Prostate gland (tissue), 2 donors: Measurements from ENCODE around the gene GPR3. TPM values are rescaled to one million over a fixed set of nuclear protein-coding genes. Genes with fewer than 3 reads are reported as not detected.

Experiments
- DNase-seq: peaks from one replicate; pipeline ENCODE4 v3.0.0-alpha.2; 2019; ENCODE audit warnings: low spot score
- H3K27ac ChIP-seq, 2 donors: fragments of 200-600 bp; sonication (generic); 2 replicates each; pipeline ENCODE4 v1.5.1; 2017 to 2019
- H3K27me3 ChIP-seq: fragments of 200-600 bp; sonication (generic); replicated peaks from 2 replicates; pipeline ENCODE4 v1.5.1; 2019; ENCODE audit not compliant: insufficient read depth
- H3K36me3 ChIP-seq, 2 donors: fragments of 200-600 bp; sonication (generic); 1 replicate in 1 of 2; 2 replicates in 1 of 2; pipeline versions ENCODE4 v1.5.1 to v1.8.1; 2017 to 2019
- H3K4me1 ChIP-seq: fragments of 200-600 bp; sonication (generic); replicated peaks from 2 replicates; pipeline ENCODE4 v1.5.1; 2019
- H3K4me3 ChIP-seq, 2 donors: fragments of 200-600 bp; sonication (generic); 2 replicates each; pipeline ENCODE4 v1.5.1; 2017 to 2019
- H3K9me3 ChIP-seq: fragments of 200-600 bp; sonication (generic); 2 replicates; pipeline ENCODE4 v1.5.1; 2017
- POLR2A ChIP-seq: fragments of 450-650 bp; IDR thresholded peaks from one replicate; pipeline ENCODE4 v1.6.1; 2016; ENCODE audit warnings: antibody characterized with exemption, mild to moderate bottlenecking
- POLR2AphosphoS5 ChIP-seq: sonication (generic); formaldehyde crosslinking; IDR thresholded peaks from one replicate; pipeline ENCODE4 v1.6.1; 2017; ENCODE audit warnings: antibody characterized with exemption
- WGBS: methylation state at CpG from one replicate; pipeline ENCODE4 v1.1.5; 2018; 5-methylcytosine and 5-hydroxymethylcytosine counted together
- intact Hi-C: fragments of 100-400 bp; cut with DNase I; formaldehyde crosslinking; loops from one replicate; pipeline ENCODE4 v1.14.2; 2022
- total RNA-seq, 2 donors: library from RNA; depleted of rRNA; stranded (reverse); fragments of >200 nt; gene quantifications; one replicate each; pipeline ENCODE4 v1.1.0, GENCODE V29; 2016
- TF ChIP-seq, protein P1 (sequence below), 4 experiments: fragments of 200-600 bp in 2 of 4; fragments of 450-650 bp in 2 of 4; sonication (generic) in 2 of 4; IDR thresholded peaks; 1 replicate in 3 of 4; 2 replicates in 1 of 4; pipeline ENCODE4 v1.5.1; 2016 to 2019; ENCODE audit warnings: antibody characterized with exemption in 4 of 4, mild to moderate bottlenecking in 2 of 4, moderate library complexity in 2 of 4

Gene GPR3
- total RNA-seq, 2 donors from 2014 or later = 0.14 to 0.57 TPM

DNA sequence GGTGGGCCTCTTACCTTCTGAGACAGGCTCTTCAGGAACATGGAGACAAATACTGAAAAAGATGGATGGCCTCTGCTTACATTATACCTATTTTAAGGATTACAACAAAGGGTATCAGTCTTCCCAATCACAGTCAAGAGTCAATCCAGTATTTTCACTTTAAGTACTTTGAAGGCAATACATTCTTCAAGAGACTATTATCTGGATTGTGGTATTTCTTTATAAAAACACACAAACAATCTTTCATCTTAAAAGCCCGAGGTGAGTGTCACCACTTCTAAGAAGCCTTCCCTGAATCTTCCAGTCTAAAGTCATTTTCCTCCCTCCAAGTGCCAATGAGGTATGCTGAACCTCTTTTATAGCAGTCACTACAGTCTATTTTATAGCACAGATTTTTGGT is 52.2 kb downstream of the GPR3 start:
- Histone ChIP-seq H3K9me3 (no peaks in the 10 kb centered on the region), H3K27ac (no peak overlapping the region), H3K4me1 (no peaks in the 10 kb centered on the region), H3K4me3 (no peak overlapping the region), H3K36me3 (no peaks in the 10 kb centered on the region), H3K27me3 (no peaks in the 10 kb centered on the region)
- TF ChIP-seq, protein P1, sequence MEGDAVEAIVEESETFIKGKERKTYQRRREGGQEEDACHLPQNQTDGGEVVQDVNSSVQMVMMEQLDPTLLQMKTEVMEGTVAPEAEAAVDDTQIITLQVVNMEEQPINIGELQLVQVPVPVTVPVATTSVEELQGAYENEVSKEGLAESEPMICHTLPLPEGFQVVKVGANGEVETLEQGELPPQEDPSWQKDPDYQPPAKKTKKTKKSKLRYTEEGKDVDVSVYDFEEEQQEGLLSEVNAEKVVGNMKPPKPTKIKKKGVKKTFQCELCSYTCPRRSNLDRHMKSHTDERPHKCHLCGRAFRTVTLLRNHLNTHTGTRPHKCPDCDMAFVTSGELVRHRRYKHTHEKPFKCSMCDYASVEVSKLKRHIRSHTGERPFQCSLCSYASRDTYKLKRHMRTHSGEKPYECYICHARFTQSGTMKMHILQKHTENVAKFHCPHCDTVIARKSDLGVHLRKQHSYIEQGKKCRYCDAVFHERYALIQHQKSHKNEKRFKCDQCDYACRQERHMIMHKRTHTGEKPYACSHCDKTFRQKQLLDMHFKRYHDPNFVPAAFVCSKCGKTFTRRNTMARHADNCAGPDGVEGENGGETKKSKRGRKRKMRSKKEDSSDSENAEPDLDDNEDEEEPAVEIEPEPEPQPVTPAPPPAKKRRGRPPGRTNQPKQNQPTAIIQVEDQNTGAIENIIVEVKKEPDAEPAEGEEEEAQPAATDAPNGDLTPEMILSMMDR (IDR thresholded peaks at IDR 0.05) = no peak
- TF ChIP-seq POLR2AphosphoS5 (no peak), POLR2A (no peak)
- 25% methylated on average over 1 of the region's 1 CpG for WGBS
- no peak for DNase-seq
- intact Hi-C loops = no loop called here

Other genes starting within 250 kb of the GPR3 start
- gene SLC9A1, start 237.5 kb upstream of the GPR3 start, total RNA-seq = 10 to 100 TPM; 22.9 to 30.4 TPM
- 10 to 100 TPM; 45.1 to 56.1 TPM for gene WDTC1, start 158.0 kb upstream of the GPR3 start, total RNA-seq
- gene TMEM222, start 70.5 kb upstream of the GPR3 start, total RNA-seq = 10 to 100 TPM; 49.6 to 59.5 TPM
- 100 to 1,000 TPM in 1 of 2 donors, 10 to 100 TPM in 1; 94.7 to 217 TPM for gene SYTL1, start 50.6 kb upstream of the GPR3 start, total RNA-seq
- 10 to 100 TPM; 38.6 to 60.7 TPM for gene MAP3K6, start 25.7 kb upstream of the GPR3 start, total RNA-seq
- 10 to 100 TPM in 1 of 2 donors, under 1 TPM in 1; 0.82 to 15.6 TPM for gene FCN3, start 17.8 kb upstream of the GPR3 start, total RNA-seq
- gene CD164L2, start 9.3 kb upstream of the GPR3 start, total RNA-seq = 1 to 10 TPM; 1.8 to 3.6 TPM
- gene WASF2, start 97.5 kb downstream of the GPR3 start, total RNA-seq = 10 to 100 TPM; 42.0 to 63.6 TPM
- 10 to 100 TPM; 27.1 to 83.7 TPM for gene AHDC1, start 211.5 kb downstream of the GPR3 start, total RNA-seq
- 10 to 100 TPM in 1 of 2 donors, 1 to 10 TPM in 1; 4.0 to 10.8 TPM for gene FGR, start 242.6 kb downstream of the GPR3 start, total RNA-seq